GM19035 (cell line): ENCODE measurements around the gene RPS23.

Experiments used
- ATAC-seq: cut with Tn5 transposase; IDR thresholded peaks from one replicate; pipeline ENCODE4 v1.9.1; 2021; ENCODE audit not compliant: unreplicated experiment

RPS23 gene

GRCh38 chr5:82277987-82278710, at the start of gene RPS23:
RPS23 (minus strand) TSS chr5:82278354; CDS start chr5:82278323, 31 bp downstream.
- peak; percentile 95 for ATAC-seq

GRCh38 chr5:82327941-82328340, 49.8 kb upstream of the RPS23 start:
- ATAC-seq, result no peak

GRCh38 chr5:82325996-82326395, 47.8 kb upstream of the RPS23 start:
- ATAC-seq, result no peak

GRCh38 chr5:82325155-82325554, 47.0 kb upstream of the RPS23 start:
- ATAC-seq, result no peak

GRCh38 chr5:82320966-82321365, 42.8 kb upstream of the RPS23 start:
- no peak for ATAC-seq

GRCh38 chr5:82319651-82320376, 41.7 kb upstream of the RPS23 start:
- no peak for ATAC-seq

GRCh38 chr5:82319192-82319591, 41.0 kb upstream of the RPS23 start:
- ATAC-seq, result no peak

GRCh38 chr5:82314964-82315758, 37.0 kb upstream of the RPS23 start:
- ATAC-seq, result no peak

GRCh38 chr5:82313016-82313415, 34.9 kb upstream of the RPS23 start:
- no peak for ATAC-seq

GRCh38 chr5:82312373-82312856, 34.3 kb upstream of the RPS23 start:
- ATAC-seq, result no peak

GRCh38 chr5:82309091-82309531, 31.0 kb upstream of the RPS23 start:
- no peak for ATAC-seq

- no peak for ATAC-seq
Measured at GRCh38 chr5:82308416-82308815, 30.3 kb upstream of the RPS23 start.

- ATAC-seq, result no peak
Measured at GRCh38 chr5:82307451-82307850, 29.3 kb upstream of the RPS23 start.

GRCh38 chr5:82306151-82306550, 28.0 kb upstream of the RPS23 start:
- ATAC-seq, result no peak

- no peak for ATAC-seq
Measured at GRCh38 chr5:82301190-82301589, 23.0 kb upstream of the RPS23 start.

GRCh38 chr5:82298668-82299067, 20.5 kb upstream of the RPS23 start:
- ATAC-seq, result no peak

GRCh38 chr5:82297711-82298110, 19.6 kb upstream of the RPS23 start:
- ATAC-seq, result no peak

GRCh38 chr5:82296929-82297328, 18.8 kb upstream of the RPS23 start:
- no peak for ATAC-seq

- no peak for ATAC-seq
Measured at GRCh38 chr5:82295959-82296531, 17.9 kb upstream of the RPS23 start.

GRCh38 chr5:82295144-82295543, 17.0 kb upstream of the RPS23 start:
- ATAC-seq, result no peak

GRCh38 chr5:82291420-82291819, 13.3 kb upstream of the RPS23 start:
- no peak for ATAC-seq
